Stimulated activated CD4-positive, alpha-beta T cell treated with anti-CD3 and anti-CD28 coated beads, Interleukin-12 subunit alpha, Interleukin-12 subunit beta, amount 100 ng/mL, for 48 hours (primary cell): ENCODE results near the gene TEKT3.
A peak's percentile ranks its signal among the peaks of the same experiment; 100 is the strongest.

ENCODE experiments used
- DNase-seq, 3 donors: peaks; one replicate each; pipeline ENCODE4 v3.0.0-alpha.2; 2020; ENCODE audit warnings: low read depth in 2 of 3, low spot score in 1 of 3

TEKT3 gene

DNA sequence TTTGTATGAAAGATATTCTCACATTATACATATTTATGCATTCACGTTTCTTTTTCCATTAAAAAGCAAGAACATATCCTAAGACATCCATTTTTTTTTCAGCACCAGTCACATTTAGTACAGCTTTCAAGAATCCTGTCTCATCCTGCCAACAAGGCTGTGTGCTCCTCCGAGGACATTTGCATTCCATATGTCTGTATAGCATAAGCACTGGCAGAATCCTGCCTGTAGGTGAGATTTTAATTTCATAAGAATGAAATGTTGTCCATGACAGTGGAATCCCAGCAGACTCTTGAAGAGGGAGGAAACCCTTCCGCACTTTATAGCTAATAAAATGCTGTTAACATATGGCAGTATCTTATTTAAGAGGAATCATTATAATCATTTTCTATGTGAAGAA is 73.4 kb downstream of the TEKT3 start:
- DNase-seq, result no peak

DNA sequence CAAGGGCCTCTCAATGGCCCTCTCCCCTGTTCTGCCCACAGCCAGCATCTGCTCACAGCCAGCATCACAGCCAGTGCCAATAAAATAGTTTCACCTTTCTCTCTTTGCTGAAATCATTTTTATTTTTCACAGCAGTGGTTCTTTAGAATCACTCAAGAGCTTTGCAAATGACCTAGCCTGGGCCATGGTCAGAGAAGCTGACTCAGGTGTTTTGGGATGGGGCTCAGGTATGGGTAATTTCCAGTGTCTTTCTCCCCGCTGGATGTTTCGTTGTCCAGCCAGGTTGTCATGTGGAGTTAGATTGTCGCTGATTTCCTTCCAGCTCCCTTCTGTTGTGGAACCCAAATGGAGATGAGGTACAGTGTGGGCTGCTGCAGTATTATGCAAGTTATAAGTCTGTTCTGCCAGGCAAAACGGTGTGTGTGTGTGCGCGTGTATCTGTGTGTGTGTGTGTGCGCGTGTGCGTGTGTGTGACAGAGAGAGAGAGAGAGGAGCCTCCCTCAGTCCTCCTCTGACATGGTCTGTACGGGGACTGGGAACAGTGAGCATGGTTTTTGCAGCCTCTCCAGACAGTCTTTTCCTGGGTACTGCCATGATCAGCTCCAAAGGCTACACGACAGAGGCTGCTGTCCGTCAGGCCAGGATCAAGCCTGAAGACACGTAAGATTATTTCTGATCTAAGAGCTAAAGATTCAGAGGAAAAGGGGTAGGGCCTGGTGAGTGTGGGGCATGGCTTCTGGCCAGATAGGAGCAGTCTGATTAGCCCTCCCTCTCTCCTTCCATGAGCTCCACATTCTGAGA is 74.9 kb downstream of the TEKT3 start:
- no peak for DNase-seq

DNA sequence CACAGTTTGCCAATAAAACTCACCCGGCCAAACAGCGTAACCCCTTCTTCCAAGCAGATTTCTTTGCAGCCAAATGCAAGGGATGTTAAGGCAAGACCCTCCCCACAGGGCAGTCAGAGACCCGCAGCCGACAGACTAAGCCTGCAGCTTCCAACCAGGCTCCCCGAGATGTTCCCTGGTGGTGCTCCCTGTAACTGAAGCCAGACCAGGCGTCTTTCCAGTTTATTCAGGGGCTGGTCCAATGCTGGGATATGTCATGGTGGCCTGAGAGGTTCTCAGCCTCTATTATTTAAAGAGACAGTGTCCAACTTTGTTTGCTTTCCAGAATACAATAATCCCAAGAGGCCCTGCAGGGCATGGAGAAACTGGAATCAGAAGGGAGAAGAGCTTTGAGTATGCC is 76.3 kb downstream of the TEKT3 start, which contains the start of gene PMP22:
Gene PMP22, minus strand, starts transcription at position 196 of the 400 bp plus-strand sequence. CDS start 4,599 bp downstream, outside the sequence.
- no peak for DNase-seq

DNA sequence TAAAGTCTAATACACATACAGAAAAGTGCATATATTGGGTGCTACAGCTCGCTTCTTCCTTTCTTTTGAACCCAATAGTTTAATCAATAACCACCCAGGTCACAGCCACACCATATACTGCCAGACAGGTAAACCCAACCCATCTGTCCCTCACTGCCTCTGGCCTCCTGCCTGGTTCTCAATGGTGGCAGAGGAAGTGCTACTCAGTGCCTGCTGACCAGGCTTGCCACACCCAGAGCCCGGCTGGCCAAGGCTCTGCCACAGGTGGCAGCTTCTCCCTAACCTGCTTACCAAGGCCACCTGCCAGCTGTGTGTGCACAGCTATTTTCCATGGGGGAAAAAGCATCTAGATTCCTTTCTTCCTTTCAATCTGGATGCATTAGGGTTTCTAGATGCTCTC is 76.9 kb downstream of the TEKT3 start:
- no peak for DNase-seq

DNA sequence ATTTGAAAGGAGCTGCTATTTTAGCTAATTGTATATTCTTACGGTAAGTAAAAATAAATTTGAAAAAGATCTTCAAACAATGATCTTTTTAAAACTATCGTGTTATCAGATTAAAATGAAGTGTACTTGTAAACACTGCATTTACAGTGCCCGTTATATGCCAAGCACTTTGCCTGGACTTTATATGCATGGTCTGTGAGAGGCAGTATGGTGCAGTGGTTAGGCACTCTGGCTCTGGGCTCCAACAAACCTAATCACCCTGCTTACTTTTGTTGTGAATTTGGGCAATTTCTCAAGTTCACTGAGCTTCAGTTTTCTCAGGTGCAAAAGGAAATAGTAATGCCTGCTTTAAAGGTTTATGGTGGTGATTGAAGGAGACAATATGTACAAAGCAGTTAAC is 77.7 kb downstream of the TEKT3 start:
- DNase-seq, result no peak

DNA sequence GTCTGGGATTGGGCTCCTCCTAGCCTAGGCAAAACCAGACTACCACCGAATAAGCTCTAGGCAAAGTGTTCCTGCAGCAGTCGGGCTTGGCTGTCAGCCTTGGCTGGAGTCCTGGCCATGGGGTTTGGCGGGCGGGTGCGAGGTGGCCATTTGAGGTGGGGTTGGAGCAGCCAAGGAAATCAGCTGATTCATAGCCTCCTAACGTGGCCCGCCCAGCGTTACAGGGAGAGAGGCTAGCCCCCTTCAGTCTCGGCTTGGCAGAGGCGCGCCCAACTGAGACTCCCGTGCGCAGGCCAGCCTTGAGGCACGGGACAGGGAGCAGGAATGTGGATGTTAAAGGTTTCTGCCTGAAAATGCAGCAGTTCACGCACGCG is 78.2 kb downstream of the TEKT3 start:
- DNase-seq, result no peak

DNA sequence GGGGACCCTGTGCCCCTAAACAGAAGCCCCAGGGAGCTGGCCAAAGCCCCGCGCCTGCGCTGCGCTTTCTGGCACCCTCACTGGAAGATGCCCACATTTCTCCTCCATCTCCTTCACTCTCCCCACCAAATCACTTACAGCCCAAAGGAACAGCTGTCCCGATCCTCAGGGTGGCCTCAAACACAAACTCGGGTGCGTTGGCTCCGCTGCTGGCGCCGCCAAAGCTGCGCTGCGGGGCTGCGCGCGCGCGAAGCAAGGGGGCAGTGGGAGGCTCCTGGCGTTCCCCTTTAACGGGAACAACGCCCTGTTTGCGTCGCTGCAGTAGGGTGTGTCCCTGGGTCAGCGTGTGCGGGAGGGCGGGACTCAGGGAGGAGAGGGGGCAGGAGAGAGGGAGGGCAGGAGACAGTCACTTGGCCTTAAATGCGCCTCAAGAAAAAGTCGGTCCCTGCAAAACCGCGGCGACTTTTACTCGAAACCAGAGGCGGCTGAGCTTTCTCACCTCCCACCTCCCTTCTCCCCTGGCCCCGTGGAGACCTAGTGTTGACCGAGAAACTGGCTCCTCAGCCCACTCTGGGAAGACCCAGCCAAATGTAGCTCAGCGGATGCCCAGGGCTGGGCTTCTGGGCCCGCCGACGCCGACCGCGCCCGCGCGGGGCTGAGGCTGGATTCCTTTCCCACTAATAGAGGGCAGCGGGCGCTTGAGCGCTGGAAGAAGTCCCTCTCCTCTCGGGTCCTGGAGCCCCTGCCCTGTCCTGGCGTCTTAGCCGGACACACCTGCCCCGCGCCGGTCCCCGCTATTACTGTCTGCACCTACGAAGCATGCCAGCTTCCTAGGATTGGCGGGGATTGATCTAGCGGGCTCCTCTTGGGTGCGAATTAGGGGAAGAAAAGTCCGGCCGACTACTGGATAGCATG is 78.8 kb downstream of the TEKT3 start:
- no peak for DNase-seq

DNA sequence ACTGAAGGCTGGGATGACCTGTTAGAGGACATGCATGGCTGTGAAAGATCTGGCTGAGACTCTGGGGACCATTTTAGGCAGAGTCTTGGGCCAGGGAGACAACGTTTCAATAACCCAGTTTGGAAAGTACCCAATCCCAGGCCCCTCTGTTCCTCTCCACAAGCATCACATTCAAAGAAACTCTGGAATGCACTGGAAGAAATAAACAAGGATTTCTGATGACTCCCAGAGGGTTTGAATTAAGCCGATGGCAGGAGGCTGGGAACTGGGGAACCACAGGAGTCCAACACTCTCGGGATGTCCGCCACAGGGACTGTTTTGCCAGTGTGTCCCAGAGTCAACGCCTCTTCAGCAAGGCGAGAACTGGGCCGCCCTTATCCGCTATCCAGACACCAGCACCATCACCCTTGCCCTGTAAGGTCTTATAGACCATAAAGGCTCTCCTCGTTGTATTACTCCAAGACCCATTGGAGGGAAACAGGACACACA is 79.6 kb downstream of the TEKT3 start:
- no peak for DNase-seq

DNA sequence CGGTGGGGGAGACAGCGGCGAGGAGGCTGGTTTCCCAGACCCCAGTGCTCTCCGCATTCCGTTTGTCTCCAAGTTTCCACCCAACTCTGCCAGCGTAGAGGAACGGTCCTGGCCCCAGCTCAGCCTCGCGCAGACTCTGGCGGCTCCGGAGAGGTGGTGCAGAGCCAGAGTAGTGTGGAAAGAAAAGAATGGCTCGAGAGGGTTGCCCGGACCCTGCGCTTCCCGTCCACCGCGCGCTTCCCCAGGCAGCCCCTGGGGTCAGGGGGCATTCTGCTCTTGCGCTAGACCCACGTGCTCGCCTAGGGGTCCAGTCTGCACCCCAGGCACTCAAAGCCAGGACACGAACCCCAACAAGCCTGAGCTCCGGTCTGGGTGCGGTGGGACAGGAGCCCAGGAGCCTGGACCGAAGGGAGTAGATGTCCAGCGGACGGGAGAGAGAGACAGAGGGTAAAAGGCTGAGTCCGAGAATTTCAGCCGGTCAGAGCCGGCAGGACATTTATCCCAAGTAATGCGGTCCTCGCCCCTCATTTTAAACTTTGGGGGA is 80.1 kb downstream of the TEKT3 start:
- DNase-seq, result no peak

DNA sequence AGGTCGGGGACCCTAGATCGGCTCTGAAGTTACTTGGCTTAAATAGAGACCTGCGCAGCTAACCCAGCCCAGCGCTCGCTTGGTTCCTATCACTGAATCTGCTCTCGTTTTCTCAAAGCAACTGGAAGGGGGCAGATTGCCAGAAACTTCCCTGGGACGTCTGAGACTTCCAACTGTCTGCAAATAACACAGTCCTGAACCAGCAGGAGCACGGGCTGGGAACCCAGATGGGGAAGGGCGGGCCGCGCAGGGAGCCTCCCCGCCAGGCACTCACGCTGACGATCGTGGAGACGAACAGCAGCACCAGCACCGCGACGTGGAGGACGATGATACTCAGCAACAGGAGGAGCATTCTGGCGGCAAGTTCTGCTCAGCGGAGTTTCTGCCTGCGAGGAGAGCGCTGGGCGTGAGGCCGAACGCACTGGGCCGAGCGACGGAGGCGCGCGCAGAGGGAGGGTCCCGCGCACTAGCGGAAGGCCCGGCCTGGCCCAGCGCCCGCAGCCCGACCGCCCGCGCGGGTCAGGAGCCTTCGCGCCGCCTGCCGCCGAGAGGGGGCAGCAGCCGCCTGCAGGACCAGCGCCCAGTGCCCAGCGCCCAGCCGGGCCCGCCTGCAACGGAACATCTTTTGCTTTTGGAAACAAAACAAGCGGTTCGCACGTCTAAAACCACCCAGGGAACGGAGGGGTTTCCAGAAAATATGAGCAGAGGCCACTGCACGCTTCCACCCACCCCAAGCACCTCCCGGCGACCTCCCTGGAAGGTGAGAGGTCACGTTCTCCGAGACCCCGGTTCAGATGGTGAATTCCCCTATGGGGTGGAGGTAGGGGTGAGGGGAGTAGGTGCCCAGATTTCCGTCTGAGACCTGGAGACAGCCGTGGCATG is 80.8 kb downstream of the TEKT3 start:
- peak; percentile 30 to 61 (median 44) for DNase-seq

DNA sequence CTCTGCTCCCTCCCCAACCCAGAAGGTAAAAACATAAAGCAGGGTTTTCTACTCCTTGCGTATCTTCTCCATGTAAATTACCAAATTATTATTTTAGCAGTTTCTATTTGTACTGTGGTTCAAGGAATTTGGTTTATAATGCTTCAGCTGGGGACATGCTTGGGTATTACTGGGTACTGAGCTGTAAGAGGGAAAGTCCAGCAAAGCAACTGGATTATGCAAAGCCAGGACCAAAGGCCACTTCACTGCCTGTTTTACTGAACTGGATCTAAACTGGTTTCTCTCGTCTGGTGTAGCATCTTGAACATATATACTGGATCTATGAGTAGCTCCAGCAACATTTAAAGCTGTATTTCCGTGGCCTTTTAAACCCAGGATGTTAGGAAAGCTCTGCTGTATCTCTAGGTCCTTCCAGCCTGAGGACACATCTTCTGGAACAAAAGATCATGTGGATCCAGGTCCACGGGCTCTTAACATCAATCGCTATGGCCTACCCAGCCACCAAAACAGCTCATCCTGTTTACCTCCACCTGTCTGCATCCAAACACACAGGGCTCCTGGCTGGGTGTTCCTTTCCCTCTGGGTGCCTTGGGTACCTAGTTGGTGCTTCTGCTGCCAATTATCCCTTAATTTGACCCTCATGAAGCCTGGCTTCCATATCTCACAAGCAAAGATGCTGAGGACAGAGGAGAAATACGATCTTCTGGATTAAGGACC is 83.4 kb downstream of the TEKT3 start:
- no peak for DNase-seq

DNA sequence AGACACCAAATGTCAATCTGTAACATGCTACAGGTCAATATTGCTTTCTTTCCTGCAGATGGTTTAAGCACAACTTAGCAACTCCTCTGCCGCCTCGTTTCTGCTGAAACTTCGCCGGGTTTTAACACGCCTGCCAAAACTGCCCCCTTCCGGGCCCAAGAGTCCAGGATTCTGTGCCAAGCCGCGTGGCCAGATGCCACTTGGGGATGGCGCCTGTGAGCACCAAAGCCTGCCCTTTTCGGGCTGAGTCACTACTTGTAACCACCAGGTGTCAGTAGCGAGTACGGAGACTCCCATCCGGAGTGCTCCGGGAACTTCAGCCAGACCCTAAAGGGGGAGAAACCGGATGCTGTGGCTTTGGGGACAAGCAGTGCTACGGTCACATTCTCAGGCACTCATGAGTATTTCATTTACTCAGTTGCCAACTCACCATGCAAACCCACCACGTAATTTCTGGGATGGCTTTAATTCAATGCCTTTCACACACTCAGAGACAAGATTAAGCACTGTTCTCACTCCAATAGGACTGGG is 84.1 kb downstream of the TEKT3 start:
- peak; percentile 45 to 71 (median 53) for DNase-seq

DNA sequence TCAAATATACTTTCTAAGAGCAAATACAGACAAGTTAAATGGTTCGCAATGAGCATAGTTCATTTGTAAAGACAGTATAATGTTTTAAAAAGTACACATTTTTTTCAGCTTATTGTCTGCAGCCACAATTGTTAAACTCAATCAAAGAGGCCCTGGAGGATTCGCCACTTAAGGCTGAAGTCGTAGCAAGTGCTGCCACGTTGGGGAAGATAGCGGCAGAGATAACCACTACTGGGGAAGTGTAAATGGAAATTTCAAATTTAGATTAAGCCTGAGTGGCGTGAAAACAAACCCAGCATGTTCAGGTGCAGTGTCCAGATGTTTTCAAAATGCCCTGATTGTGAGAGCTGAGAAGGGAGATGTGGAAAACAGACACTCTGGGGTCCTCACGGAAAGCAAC is 84.7 kb downstream of the TEKT3 start:
- no peak for DNase-seq

DNA sequence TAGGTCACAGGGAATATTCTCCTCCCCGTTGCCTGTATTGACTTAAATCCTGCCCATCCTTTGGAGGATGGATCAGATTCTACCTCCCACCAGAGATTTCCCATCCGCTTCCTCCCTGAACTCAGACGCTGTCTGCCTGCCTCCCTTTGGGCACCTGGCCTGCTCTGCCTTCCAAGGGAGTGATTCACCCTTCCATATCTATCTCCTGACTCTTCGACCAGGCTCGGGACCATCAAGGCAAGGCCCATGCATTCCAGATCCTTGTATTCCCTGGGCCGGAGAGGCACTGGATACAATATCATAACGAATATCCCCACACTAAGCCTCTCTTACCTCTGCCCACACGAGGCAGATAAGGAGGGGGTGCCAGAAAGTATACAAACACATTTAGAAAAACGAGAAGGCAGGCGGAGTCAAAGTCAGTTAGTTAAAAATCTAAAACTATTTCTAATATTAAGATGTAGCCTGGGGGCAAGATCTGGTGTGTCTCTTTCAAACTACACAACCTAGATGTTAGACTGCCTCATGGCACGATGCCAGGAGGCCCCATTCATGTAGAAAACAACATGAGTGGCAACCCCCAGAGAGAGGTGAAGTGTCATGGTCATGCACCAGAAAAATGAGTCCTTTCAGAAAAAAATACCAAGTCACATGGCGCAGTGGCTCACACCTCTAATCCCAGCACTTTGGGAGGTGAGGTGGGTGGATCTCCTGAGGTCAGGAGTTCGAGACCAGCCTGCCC is 85.5 kb downstream of the TEKT3 start:
- DNase-seq, result no peak
